Thyroid gland (tissue), 4 donors: ENCODE data around the gene NEK5. TPM values are rescaled to one million over a fixed set of nuclear protein-coding genes. Genes with fewer than 3 reads are reported as not detected.
"Not testable (repeated sequence)": the region's sequence is repeated elsewhere in the genome, so short reads cannot be mapped to it uniquely, and the experiment has no call there.

Experiments used
- DNase-seq, 2 donors: peaks; one replicate each; pipeline ENCODE4 v3.0.0-alpha.2; 2019
- H3K27ac ChIP-seq, 3 donors: fragments of 200-600 bp; sonication (generic); 1 replicate in 2 of 3; 2 replicates in 1 of 3; pipeline ENCODE4 v1.5.1; 2016 to 2019; ENCODE audit warnings: mild to moderate bottlenecking in 1 of 3, moderate library complexity in 1 of 3
- H3K27me3 ChIP-seq: fragments of 200-600 bp; sonication (generic); one replicate; pipeline ENCODE4 v1.5.1; 2019
- H3K36me3 ChIP-seq, 2 donors: fragments of 200-600 bp; sonication (generic); one replicate each; pipeline ENCODE4 v1.5.1; 2016 to 2019
- H3K4me1 ChIP-seq, 2 donors: fragments of 200-600 bp; sonication (generic); one replicate each; pipeline ENCODE4 v1.5.1; 2017 to 2019
- H3K4me3 ChIP-seq, 3 donors: fragments of 200-600 bp; sonication (generic); replicated peaks in 1 of 3; 1 replicate in 2 of 3; 2 replicates in 1 of 3; pipeline ENCODE4 v1.5.1; 2016; ENCODE audit warnings: mild to moderate bottlenecking in 1 of 3
- H3K9me3 ChIP-seq: fragments of 200-600 bp; sonication (generic); one replicate; pipeline ENCODE4 v1.5.1; 2017
- POLR2A ChIP-seq, 2 donors: fragments of 450-650 bp; IDR thresholded peaks; one replicate each; pipeline ENCODE4 v1.6.1; 2017; ENCODE audit warnings: antibody characterized with exemption in 2 of 2, mild to moderate bottlenecking in 2 of 2, moderate library complexity in 1 of 2
- WGBS, 2 donors: methylation state at CpG; one replicate each; pipeline ENCODE4 v1.1.5; 2017; 5-methylcytosine and 5-hydroxymethylcytosine counted together
- intact Hi-C: fragments of 100-400 bp; cut with DNase I; formaldehyde crosslinking; loops from one replicate; pipeline ENCODE4 v1.15.1; 2023
- total RNA-seq, 4 donors: library from RNA; depleted of rRNA; stranded (reverse); fragments of >200 nt; gene quantifications; one replicate each; pipeline ENCODE4 v1.2.3, GENCODE V29; 2016
- TF ChIP-seq, protein P1 (sequence below), 6 experiments: fragments of 200-600 bp in 3 of 6; fragments of 450-650 bp in 3 of 6; sonication (generic) in 3 of 6; IDR thresholded peaks; one replicate each; pipeline ENCODE4 v1.5.1; 2016 to 2019; ENCODE audit warnings: antibody characterized with exemption in 6 of 6, mild to moderate bottlenecking in 2 of 6, inconsistent platforms in 1 of 6, moderate library complexity in 1 of 6

NEK5 gene
- total RNA-seq, 4 donors from 2014 or later: 0.13 to 0.73 (median 0.48) TPM

DNA sequence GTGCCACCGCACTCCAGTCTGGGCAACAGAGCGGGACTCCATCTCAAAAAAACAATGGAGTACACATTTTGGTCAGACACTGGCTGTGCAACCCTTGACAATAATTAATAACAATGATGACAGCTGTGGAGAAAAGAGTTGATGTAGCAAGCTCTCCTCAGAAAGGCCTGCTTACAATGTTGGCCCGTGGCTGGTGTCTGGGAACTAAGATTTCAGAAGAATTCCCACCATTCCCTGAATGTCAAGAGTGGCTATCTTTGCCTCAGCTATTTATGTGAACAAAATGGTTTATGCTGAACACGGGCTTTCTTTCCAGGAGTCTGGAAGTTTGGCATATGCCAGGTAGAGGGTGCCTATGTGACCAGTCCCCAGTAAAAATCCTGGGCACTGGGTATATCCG, 25.5 kb downstream of the NEK5 start:
- 91 to 94% methylated on average over 5 of the region's 5 CpGs for WGBS, 2 donors
- Histone ChIP-seq H3K27me3 (no peaks in the 10 kb centered on the region), H3K36me3 (no peaks in the 10 kb centered on the region), H3K4me1 (no peaks in the 10 kb centered on the region), H3K4me3 (no peak overlapping the region), H3K27ac (no peak overlapping the region), H3K9me3 (no peaks in the 10 kb centered on the region)
- intact Hi-C loops: no loop called here
- no peak for DNase-seq
- TF ChIP-seq, protein P1, sequence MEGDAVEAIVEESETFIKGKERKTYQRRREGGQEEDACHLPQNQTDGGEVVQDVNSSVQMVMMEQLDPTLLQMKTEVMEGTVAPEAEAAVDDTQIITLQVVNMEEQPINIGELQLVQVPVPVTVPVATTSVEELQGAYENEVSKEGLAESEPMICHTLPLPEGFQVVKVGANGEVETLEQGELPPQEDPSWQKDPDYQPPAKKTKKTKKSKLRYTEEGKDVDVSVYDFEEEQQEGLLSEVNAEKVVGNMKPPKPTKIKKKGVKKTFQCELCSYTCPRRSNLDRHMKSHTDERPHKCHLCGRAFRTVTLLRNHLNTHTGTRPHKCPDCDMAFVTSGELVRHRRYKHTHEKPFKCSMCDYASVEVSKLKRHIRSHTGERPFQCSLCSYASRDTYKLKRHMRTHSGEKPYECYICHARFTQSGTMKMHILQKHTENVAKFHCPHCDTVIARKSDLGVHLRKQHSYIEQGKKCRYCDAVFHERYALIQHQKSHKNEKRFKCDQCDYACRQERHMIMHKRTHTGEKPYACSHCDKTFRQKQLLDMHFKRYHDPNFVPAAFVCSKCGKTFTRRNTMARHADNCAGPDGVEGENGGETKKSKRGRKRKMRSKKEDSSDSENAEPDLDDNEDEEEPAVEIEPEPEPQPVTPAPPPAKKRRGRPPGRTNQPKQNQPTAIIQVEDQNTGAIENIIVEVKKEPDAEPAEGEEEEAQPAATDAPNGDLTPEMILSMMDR (IDR thresholded peaks at IDR 0.05): no peak
- no peak for TF ChIP-seq POLR2A (IDR thresholded peaks at IDR 0.05)

DNA sequence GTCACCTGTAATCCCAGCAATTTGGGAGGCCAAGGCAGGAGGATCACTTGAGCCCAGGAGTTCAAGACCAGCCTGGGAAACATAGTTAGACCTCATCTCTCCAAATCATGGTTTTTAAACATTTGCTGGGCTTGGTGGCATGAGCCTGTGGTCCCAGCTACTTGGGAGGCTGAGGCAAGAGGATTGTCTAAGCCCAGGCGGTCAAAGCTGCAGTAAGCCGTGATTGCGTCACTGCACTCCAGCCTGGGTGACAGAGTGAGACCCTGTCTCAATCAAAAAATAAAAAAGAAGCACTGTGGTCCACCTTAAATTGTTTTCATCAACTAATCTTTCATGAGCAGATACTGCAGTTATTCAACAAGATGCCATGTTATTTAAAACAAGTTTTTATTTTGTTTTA, 26.4 kb downstream of the NEK5 start:
- H3K36me3 ChIP-seq, H3K27me3 ChIP-seq, DNase-seq, intact Hi-C loops, H3K27ac ChIP-seq, H3K9me3 ChIP-seq, H3K4me1 ChIP-seq, H3K4me3 ChIP-seq: not testable (repeated sequence)
- 91 to 95% methylated on average over 3 of the region's 3 CpGs for WGBS, 2 donors

DNA sequence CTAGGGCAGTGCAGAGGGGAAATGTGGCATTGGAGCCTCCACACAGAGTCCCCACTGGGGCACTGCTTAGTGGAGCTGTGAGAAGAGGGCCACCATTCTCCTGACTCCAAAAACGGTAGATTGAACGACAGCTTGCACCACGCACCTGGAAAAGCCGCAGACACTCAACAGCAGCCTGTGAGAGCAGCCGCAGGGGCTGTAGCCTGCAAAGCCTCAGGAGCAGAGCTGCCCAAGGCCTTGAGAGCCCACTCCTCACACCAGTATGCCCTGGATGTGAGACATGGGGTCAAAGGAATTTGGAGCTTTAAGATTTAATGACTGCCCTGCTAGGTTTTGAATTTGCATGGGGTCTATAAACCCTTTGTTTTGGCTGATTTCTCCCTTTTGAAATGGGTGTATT, 31.7 kb downstream of the NEK5 start:
- Histone ChIP-seq H3K9me3 (no peaks in the 10 kb centered on the region), H3K36me3 (no peaks in the 10 kb centered on the region), H3K27me3 (no peaks in the 10 kb centered on the region), H3K4me3 (no peak overlapping the region), H3K4me1 (no peaks in the 10 kb centered on the region), H3K27ac (no peak overlapping the region)
- WGBS, 2 donors: 87 to 95% methylated on average over 5 of the region's 5 CpGs
- DNase-seq: no peak
- intact Hi-C loops: no loop called here
- no peak for TF ChIP-seq POLR2A (IDR thresholded peaks at IDR 0.05)
- TF ChIP-seq, protein P1 (IDR thresholded peaks at IDR 0.05): no peak

DNA sequence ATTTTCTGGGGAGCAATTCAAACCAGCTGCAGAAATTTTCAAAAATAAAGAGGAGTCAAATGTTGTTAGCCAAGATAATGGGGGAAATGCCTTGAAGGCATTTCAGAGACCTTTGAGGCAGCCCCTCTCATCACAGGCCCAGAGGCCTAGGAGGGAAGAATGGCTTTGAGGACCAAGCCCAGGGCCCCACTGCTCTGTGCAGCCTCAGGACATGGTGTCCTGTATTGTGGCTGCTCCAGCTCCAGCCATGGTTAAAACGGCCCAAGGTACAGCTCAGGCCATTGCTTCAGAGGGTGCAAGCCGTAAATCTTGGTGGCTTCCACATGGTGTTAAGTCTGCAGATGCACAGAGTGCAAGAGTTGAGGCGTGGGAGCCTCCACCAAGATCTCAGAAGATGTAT, 32.1 kb downstream of the NEK5 start:
- WGBS, 2 donors: 77 to 96% methylated on average over 3 of the region's 3 CpGs
- no peaks in the 10 kb centered on the region for H3K9me3 ChIP-seq
- H3K4me3 ChIP-seq: no peak overlapping the region
- no peaks in the 10 kb centered on the region for H3K27me3 ChIP-seq
- no peaks in the 10 kb centered on the region for H3K36me3 ChIP-seq
- intact Hi-C loops: no loop called here
- no peak for TF ChIP-seq POLR2A (IDR thresholded peaks at IDR 0.05)
- TF ChIP-seq, protein P1 (IDR thresholded peaks at IDR 0.05): no peak
- DNase-seq: no peak
- no peaks in the 10 kb centered on the region for H3K4me1 ChIP-seq
- H3K27ac ChIP-seq: no peak overlapping the region

DNA sequence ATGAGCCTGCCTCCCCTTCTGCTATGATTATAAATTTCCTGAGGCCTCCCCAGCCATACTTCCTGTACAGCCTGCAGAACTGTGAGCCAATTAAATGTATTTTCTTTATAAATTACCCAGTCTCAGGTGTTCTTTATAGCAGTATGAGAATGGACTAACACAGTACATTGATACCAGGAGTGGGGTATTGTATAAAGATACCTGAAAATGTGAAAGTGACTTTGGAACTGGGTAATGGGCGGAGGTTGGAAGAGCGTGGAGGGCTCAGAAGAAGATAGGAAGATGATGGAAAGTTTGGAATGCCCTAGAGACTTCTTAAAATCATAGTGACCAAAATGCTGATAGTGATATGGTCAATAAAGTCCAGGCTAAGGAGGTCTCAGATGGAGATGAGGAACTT, 32.8 kb downstream of the NEK5 start:
- Histone ChIP-seq H3K4me1 (no peaks in the 10 kb centered on the region), H3K36me3 (no peaks in the 10 kb centered on the region), H3K9me3 (no peaks in the 10 kb centered on the region), H3K27me3 (no peaks in the 10 kb centered on the region), H3K4me3 (no peak overlapping the region), H3K27ac (no peak overlapping the region)
- TF ChIP-seq, protein P1 (IDR thresholded peaks at IDR 0.05): no peak
- TF ChIP-seq POLR2A (IDR thresholded peaks at IDR 0.05): no peak
- intact Hi-C loops: no loop called here
- no peak for DNase-seq
- 91 to 94% methylated on average over 2 of the region's 2 CpGs for WGBS, 2 donors

DNA sequence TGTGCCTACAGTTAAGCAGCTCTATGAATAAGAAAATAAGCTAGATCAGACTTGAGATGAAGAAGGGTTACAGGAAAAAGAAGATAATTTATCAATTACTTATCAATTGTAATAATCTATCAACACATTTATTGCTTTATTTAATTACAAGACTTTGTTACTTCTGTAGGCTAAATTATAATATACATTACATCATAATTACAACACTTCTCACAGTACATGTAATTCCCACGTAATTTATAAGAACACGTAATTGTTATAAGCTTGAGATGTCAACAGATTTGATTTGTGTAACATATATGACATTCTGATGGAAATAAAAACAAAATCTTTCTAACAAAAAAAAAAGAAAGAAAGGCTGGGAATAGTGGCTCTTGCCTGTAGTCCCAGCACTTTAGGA, 36.8 kb downstream of the NEK5 start:
- WGBS, 2 donors: 95 to 97% methylated on average over 2 of the region's 2 CpGs
- no peak for DNase-seq
- no peak overlapping the region for H3K4me3 ChIP-seq
- H3K36me3 ChIP-seq: no peaks in the 10 kb centered on the region
- no peak overlapping the region for H3K27ac ChIP-seq
- no peaks in the 10 kb centered on the region for H3K4me1 ChIP-seq
- intact Hi-C loops: no loop called here
- no peaks in the 10 kb centered on the region for H3K27me3 ChIP-seq
- TF ChIP-seq POLR2A (IDR thresholded peaks at IDR 0.05): no peak
- TF ChIP-seq, protein P1 (IDR thresholded peaks at IDR 0.05): no peak
- H3K9me3 ChIP-seq: no peaks in the 10 kb centered on the region
